NCI-H446 (cell line): ENCODE measurements around the gene KCTD18.
A peak's percentile ranks its signal among the peaks of the same experiment; 100 is the strongest.

Experiments
- DNase-seq, 2 experiments: peaks; one replicate each; lab custom pipeline; 2025; lab: John Stamatoyannopoulos, UW

Gene KCTD18

DNA sequence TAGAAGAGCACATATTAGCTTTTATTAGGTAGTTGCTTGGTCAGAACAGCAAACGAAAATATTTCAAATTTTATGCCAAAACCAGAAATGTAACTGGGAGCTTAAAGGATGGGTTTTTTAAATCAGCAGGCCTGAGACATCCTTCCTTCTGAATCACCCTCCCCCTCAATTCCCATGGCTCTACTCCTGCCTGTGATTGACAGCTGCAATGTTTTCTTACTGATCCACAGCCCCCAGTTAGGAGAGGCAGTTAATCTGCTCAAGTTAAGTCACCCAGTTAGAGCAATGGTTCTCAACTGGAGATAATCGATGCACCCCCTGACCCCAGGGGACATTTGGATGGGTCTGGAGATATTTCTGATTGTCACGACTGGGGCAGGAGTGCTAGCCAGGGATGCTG lies 24.9 kb downstream of the KCTD18 start:
- no peak for DNase-seq

DNA sequence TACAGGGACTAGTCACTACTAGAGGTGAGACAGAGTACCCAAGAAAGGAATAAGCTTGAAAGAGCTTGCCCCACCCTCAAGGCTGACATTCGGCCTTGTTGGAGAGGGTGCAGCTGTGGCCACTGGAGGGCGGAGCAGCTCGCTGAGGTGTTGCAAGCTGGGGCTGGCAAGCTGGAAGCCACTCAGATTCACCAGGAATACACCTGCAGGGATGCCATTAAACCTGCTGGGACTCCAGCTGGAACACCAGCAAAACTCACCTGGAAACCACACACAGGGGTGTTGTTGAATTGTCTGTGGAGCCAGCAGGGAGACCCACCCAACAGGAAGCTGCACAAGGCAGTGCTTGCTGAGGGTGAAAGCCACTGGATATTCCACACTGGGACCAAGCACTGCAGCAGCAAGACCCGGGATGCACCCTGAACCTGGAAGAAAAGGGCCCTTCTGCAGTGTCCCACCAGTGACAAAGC lies 26.1 kb downstream of the KCTD18 start:
- peak in 1 of 2 experiments; percentile 22 for DNase-seq

DNA sequence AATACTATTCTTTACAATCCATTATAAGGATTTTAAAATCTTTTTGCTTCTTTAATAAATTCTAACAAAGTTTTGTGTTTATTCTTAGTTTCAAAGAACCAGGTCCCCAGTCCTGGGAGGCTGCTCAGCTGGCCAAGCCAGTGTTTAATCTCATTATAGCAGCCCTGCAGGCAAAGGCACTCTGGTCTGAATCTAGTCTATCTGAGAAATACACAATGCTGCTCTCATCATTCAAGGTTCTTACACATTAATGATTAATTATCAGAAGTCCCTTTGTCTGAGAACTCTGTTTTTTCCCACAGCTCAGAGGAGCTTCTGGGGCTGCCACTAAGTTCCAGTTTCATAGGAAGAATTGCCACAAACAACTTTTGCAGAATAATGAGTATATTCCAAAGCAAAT lies 27.7 kb downstream of the KCTD18 start:
- no peak for DNase-seq

DNA sequence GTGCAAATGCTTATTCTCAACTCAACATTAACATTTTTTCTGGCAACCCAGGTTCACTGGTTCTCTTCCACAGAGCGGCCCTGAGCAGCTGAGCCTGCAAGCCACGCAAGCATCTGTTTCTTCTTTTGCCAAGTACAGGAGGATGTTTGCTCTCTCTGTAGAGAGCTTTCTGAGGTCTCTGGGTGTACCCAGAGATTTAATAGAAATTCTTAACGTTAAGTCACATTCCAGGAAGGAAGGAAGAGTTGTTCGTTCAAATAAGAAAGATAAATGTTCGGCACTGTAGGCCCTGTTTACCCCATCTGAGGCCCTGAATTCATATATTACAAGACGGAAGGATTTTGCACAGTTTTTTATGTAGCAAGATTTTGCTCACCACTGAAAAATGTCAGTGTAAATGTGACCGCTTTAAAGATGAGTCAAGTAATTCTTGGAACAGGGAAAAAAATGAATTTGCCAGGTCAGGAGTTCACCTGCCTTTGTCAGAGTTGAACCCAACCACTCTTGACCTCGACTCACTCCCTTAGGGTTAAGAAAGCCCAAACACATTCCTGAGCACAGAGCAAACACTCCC lies 30.1 kb downstream of the KCTD18 start:
- DNase-seq, result no peak

DNA sequence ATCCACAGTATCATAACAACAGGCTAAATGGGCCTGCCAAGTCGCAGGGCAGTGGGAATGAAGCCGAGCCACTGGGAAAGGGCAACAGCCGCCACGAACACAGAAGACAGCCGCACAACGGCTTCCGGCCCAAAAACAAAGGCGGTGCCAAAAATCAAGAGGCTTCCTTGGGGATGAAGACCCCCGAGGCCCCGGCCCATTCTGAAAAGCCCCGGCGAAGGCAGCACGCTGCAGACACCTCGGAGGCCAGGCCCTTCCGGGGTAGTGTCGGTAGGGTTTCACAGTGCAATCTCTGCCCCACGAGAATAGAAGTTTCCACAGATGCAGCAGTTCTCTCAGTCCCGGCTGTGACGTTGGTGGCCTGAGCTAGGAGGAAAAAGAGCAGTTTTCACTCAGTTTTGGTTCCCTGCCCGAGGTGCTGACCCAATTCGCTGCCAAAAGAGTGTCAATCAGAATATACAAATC lies 32.2 kb downstream of the KCTD18 start:
- no peak for DNase-seq

DNA sequence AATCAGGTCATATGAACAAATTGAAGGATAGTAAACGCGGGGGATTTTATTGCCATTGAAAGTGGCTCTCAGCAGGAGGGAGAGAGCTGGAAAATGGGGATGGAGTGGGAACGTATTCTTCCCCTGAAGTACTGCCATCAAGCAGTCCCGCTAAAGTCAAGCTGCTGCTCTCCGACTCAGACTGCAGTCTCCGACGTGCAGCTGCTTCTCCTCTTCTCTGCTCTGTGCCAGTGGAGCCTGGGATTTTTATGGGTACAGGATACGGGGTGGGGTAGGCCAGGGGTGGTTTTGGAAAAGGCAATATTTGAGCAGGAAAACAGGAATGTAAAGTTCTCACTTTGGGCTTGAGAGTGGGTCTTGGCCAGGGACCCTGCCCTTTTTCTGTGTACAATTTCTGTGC lies 33.0 kb downstream of the KCTD18 start:
- no peak for DNase-seq

DNA sequence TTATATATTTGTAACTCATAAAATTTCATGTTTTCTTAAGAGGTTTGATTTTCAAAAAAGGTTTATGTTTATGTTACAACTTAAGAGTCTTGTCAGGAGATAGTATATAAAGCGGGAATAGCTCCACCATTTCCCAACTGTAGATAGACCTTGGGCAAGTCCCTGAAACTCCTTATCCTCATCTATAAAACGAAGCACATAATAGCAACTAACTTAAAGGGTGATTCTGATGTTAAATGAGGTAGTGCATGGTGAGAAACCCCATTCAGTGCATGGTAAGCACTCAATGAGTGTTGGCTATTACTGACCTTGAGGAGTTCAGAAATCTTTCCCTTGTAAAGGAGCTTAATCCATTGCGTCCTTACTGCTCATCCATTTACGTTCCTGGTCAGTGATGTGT lies 34.1 kb downstream of the KCTD18 start:
- DNase-seq, result no peak

DNA sequence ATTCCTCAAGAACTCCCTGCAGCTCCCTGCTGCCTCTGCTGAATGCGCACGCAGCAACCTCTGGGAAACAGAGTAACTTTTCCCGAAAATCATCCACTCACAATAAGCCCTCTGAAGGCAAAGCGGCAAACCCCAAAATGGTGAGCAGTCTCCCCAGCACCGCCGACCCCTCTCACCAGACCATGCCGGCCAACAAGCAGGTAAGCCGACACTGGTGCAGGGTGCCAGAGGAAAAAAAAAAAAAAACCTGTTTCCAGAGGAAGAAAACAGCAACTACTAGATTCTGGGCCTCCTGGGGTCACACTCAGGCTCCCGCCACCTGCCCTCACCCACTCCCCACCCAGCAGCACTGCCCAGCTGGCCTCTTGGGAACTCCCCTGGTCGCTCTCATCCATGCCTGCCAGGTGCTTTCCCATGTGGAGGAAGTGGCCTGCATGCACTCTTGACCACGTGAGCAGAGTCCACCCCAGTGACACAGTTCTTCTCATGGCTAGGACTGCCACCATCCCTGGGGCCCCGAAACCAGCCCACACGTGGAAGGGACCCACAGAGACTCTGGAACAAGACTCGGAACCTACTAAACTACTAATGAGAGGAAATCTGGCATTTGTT lies 36.9 kb downstream of the KCTD18 start:
- DNase-seq, result no peak

DNA sequence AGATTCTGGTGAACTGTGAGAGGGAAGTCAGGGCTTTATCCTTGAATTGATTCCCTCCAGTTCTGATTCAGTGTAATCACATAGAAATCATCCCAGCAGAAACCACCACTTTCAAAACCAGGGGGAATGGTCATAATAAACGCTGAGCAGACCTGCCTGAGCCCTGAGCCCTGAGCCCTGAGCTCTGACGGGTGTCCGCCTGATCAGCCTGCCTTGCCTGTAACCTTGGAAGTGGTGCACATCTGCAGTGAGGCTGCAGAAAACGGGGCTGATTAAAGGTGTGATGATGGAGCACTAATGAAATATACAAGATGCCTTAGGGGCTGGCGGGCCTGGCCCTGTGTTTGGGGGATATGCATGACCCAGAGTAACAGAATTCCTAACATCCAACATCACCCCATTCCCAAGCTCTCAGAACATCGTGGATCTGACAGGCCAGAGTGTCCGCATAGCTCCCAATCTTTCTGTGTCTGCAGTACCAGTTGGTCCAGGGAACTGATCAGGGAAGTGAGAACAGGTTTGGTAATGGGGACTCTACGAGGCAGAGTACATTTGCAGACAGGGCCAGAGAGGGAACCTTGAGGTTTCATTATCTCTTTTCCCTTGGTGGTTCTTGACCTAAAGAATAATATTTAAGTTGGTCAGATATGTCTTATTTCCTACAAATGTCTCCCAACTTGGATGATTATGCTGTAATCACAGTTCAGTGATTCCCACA lies 37.8 kb downstream of the KCTD18 start:
- no peak for DNase-seq

DNA sequence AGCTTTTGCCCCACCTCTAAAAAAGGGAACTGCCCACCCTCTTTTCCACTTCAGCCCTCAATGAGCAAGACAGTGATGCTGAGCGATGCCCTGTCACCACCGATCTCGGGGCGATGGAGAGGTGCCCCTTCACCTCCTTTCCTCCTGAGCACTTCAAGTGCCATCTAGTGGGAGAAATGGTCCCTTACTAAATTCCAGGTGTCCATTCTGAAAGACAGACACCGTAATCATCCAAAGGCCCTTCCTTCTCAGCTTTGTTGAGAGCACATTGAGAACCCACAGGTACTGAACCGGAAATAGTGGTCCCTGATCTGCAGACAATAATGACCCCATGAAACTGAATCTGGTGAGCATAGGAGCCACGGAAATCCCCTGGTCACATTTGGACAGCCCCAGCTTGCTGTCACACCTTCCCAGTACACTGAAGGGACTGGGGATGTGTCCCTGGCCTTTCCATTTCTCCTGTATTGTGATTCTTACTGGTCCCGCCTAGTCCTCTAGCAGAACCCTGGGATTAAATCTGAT lies 38.5 kb downstream of the KCTD18 start:
- peak in 1 of 2 experiments; percentile 6 for DNase-seq

DNA sequence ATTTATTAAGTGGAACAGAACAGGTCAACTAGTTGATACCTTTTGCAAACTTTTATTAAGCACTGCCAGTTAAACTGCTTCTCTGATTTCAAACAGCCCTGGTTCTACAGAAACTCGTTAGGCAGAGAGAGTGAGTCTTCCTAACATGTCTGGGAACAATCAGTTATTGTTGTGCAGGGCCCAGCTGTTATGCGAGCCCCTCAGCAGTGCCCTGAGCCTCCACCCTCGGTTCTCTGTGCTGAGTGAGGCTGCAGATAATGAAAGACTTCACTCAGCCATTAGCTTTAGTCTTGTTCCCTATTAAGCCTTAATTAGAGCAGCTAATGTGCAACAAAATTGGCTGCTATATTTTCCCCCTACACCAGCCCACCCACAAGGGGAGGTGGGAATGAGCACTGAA lies 39.6 kb downstream of the KCTD18 start:
- no peak for DNase-seq

DNA sequence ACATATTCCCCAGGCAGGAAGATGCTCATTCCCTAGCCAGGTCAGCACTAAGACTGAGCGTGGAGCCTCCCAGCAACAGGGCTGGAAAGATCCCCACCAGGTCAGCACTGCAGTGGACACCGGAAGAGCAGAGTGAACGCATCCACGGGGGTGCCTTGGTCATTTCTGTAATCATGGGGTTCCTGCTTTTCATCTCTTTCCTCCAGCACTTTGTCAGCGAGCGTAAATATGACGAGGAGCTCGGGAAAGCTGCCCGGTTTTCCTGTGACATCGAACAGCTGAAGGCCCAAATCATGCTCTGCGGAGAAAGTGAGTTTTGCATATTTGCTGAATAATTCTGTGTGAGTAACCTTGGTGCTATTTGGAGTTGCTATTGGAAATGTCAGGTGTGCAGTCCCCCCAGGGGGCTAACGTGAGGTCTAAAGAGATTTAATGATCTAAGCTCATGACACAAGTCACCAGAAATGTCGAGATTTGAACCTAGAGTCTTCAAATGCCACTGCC lies 40.1 kb downstream of the KCTD18 start:
- no peak for DNase-seq

DNA sequence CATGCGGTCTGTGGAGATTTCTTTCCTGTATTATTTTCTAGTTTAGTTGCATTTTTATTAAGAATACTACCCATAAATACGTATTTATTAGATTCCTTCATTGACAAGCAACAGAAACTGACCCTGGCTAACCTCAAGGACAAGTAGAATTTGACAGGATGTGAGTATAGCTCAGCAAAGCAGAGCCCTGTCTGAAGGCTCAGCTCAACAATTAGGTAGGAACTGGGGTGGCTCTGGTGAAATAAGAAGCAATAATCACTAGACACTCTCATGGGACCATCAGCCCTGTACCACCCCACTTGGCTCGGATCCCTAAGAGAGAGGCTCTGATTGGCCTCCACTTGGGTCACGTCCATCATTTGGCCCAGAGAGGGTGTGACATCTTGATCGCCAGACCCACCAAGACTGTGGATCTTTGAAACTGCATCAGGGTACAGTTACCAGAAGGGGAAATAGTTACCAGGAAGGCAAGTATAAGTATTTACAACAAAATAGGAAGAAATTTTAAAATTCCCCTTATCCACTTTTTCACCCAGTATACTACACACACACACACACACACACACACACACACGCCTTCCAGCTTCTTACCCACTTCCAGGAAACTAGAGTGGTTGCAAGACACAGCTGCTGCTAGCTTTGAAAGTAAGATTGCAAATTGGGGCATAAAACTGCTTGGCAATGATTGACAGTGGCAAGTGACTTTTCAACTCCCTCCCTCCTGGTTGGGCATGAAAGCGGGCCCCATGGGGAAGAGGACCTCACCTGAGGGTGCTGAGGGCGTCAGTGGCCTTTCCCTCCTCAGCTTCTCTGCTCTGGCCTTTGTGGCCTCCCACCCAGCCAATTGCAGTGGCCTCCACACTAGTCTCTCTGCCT lies 41.8 kb downstream of the KCTD18 start:
- no peak for DNase-seq

DNA sequence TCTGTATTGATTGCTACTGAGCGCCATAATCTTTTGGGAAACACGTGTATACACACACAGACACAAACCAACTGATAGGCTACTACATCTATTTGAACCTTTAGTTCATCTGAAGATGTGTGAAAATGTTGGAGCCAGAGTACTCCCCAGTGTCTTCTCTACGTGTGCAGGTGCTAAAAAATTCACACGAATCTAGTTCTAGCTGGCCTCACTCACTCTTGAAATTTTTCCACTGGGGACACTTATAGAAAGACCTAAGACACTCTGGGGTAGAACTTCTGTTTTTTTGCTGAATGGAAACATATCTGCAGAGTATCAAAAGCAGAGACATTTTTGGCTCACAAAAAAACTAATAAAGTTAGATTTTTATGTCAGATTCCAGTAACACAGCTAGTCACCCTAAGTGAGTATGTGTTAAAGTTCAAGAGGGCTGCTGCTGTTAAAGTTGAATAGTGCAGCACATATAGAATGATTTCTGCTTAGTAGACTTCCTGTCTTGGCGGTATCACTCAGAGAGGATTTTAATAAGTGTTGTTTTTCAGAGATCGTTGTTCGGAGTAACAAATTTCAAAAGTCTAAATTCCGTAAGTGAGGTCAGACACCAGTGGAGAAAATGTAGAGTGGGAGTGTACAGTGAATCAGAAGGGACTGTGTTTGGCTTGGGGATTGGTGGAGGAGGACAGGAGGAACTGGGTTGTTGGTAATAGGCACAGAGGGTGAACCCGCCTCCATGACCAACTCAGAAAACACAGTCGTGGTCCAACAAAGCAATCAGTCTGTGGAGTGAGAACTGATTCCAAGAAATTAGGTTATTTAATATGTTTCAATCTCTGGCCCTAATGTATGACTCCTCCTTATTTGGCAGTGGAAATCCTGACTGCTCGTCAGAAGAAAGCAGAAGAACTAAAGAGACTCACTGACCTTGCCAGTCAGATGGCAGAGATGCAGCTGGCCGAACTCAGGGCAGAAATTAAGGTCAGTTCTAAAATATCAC lies 43.1 kb downstream of the KCTD18 start:
- DNase-seq, result no peak

DNA sequence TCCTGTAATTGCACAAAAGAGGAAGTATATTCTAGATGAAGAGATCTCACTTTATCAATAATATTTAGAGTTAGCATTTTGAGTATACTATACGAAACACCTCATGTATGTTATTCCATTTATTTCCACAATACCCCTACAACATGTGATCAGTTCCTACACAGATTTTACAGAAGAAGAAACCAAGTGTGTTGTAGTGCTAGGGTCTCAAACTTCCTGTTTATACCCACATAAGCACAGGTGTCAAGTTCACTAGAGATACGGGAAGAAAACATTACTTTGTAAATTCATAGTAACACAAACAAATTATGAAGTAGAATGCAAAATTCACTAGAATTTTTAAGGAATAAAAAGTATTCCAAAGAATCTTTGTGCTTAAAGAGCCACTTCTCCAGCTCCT lies 46.4 kb downstream of the KCTD18 start:
- DNase-seq, result no peak

DNA sequence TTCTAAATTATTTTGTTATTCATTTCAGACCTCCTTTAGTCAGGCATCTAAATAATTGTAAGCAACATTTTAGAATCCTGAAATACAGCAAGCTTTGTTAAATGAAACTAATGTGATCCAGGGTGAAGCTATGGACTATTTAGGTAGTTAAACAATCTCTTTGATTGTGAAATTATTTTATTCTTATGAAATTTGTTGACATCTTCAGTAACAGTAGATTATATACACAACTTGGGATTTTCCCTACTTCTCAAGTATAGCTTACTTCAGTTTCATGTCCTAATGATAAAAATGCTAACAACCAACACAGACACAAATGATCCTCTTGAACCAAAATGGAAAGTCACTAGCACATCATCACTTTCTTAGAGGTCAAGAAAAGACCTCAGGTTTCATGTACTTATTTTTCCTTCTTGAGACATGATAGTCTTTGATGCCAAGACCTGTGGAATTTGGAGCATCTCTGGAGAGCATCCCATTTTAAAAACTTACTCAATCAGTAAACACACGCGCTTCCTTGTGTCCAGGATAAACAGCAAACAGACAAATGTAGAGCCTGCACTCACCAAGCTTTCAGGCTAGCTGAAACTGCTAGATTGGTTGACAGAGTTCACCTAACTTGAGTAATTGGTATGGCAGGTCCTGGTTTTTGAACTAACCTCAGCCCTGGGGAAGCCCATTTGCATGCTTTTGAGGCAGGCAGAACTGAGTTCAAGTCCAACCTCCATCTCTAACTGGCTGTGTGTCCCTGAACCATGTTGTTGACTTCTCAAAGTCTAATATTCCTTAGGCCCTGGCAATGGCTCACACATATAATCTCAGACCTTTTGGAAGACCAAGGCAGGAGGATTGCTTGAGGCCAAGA lies 47.8 kb downstream of the KCTD18 start:
- no peak for DNase-seq

DNA sequence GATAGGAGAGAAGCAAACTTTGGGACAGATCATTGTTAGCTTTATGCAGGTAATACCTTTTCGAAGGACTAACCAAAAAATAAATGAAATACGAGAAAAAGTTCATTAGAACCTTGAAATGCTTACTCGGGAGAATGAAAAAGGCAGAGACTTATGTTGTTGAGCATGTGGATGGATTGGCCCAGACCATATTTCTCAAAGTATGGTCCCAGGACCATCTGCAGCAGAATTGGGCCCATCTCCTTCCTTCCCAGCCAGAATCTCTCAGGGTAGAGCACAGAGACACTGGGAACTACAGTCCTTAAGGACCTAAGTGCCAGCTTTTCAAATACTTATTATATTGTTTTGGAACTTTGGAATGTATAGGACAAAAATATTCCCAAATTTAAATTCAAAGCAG lies 50.8 kb downstream of the KCTD18 start:
- DNase-seq, result no peak

DNA sequence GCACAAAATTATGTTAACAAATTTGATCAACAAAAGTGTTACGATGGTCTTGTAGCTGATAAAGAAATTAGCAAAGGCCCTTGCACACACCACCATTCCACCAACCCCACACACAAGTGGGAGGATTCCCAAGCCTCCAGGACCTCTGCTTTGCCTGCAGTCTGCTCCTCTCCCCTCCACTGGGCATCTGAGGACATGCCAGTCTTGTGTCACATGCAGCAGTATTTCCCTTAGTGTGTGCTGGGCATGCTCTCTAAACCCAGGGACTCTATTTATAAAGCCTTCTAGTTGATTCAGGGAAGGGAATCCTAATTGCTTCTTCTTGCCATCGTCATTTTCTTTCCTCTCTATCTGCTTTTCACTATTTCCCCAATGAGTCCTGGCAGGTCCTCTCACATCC lies 53.3 kb downstream of the KCTD18 start:
- DNase-seq, result no peak

DNA sequence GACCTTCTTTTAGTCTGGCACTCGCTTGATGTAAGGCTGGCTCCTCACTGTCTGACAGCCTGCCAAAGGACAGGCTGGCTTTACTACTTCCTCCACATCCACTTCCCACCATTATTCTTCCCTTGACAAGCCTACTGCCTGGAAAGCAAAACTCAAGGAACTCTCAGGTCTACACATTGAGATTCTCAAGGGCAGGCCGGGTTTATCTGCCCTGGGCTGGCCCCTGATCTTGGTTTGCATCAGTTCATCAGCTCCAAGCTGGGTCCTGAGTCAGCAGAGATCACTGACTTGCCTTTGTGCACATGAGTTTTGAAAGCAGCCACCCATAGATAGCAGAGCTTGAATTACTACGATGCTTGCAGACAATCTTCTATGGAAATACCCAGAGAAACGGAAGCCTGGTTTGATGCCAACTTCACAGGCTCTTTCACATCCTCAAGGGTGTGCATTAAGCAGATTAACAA lies 53.9 kb downstream of the KCTD18 start:
- no peak for DNase-seq
